ENCODE results near the gene D2HGDH. TPM values are rescaled to one million over a fixed set of nuclear protein-coding genes. Genes with fewer than 3 reads are reported as not detected.
"Not testable (repeated sequence)": the region's sequence is repeated elsewhere in the genome, so short reads cannot be mapped to it uniquely, and the experiment has no call there.

D2HGDH gene
- total RNA-seq, 1 experiment from 2014 or later, result 53.3 TPM

DNA sequence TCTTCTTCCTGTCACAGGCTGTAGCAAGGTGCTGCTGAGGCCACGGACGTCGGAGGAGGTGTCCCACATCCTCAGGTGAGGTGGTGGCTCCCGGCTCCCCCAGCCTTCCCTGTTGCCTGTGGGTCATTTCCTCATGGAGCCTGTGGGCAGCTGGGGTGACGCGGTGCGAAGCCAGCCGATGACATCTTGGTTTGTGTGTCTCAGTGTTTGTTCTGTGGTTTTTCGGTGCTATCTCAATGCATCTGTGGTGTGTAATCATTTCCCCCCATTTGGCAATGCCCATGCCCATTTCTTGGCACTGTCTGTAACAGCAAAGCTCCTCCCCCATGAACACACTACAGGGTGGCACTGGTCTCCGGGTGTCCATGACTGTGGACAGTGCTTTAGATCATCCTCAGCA is 6.6 kb downstream of the D2HGDH start:
- no peak overlapping the region for H3K27ac Mint-ChIP-seq (ENCODE audit: unreplicated experiment)
- H3K4me1 Mint-ChIP-seq (ENCODE audit: low read depth, unreplicated experiment), result no peaks in the 10 kb centered on the region
- H3K9me3 Mint-ChIP-seq (ENCODE audit: low read depth, unreplicated experiment), result peaks cover 2% of the 10 kb centered on the region
- no peaks in the 10 kb centered on the region for H3K27me3 Mint-ChIP-seq (ENCODE audit: unreplicated experiment)
- BruUV-seq (replicated peaks), result no TSS peak
- CTCF ChIA-PET, result no interaction called here
- no peak overlapping the region for H3K4me3 Mint-ChIP-seq (ENCODE audit: low read depth, unreplicated experiment)
- H3K36me3 Mint-ChIP-seq (ENCODE audit: insufficient read depth, unreplicated experiment), result peaks cover 28% of the 10 kb centered on the region
- no peak for DNase-seq
- intact Hi-C loops (cut with micrococcal nuclease; ENCODE audit: unreplicated experiment), result no loop called here
- TF ChIP-seq, protein P1, sequence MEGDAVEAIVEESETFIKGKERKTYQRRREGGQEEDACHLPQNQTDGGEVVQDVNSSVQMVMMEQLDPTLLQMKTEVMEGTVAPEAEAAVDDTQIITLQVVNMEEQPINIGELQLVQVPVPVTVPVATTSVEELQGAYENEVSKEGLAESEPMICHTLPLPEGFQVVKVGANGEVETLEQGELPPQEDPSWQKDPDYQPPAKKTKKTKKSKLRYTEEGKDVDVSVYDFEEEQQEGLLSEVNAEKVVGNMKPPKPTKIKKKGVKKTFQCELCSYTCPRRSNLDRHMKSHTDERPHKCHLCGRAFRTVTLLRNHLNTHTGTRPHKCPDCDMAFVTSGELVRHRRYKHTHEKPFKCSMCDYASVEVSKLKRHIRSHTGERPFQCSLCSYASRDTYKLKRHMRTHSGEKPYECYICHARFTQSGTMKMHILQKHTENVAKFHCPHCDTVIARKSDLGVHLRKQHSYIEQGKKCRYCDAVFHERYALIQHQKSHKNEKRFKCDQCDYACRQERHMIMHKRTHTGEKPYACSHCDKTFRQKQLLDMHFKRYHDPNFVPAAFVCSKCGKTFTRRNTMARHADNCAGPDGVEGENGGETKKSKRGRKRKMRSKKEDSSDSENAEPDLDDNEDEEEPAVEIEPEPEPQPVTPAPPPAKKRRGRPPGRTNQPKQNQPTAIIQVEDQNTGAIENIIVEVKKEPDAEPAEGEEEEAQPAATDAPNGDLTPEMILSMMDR (IDR thresholded peaks at IDR 0.05; ENCODE audit: unreplicated experiment), result no peak

DNA sequence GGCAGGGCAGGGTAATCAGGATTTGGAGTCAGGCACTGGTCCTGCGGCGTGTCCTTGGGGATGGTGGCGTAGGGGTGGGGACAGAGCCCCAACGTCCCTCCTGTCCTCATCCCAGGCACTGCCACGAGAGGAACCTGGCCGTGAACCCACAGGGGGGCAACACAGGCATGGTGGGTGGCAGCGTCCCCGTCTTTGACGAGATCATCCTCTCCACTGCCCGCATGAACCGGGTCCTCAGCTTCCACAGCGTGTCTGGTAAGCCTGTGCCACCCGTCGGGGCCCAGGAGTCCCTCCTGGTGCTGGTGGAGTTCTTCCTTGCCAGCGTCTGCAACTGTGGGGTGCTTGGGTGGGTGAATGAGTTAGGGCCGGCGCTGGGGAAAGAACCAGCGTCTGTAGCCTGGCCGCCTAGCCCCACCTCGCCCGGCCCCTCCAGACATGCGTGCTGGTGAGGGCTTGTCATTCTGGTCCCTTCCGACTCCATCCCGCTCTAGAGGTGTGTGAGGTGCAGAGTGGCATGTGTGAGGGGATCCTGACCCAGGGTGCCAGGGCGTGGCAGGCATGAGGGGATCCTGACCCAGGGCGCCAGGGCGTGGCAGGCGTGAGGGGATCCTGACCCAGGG is 8.0 kb downstream of the D2HGDH start:
- TF ChIP-seq, protein P1 (IDR thresholded peaks at IDR 0.05; ENCODE audit: unreplicated experiment), result no peak
- H3K9me3 Mint-ChIP-seq (ENCODE audit: low read depth, unreplicated experiment), result peaks cover 4% of the 10 kb centered on the region
- no peak overlapping the region for H3K27ac Mint-ChIP-seq (ENCODE audit: unreplicated experiment)
- H3K27me3 Mint-ChIP-seq (ENCODE audit: unreplicated experiment), result no peaks in the 10 kb centered on the region
- H3K36me3 Mint-ChIP-seq (ENCODE audit: insufficient read depth, unreplicated experiment), result peaks cover 18% of the 10 kb centered on the region
- no peak for DNase-seq
- BruUV-seq (replicated peaks), result no TSS peak
- H3K4me3 Mint-ChIP-seq (ENCODE audit: low read depth, unreplicated experiment), result no peak overlapping the region
- CTCF ChIA-PET, result no interaction called here
- H3K4me1 Mint-ChIP-seq (ENCODE audit: low read depth, unreplicated experiment), result no peaks in the 10 kb centered on the region
- intact Hi-C loops (cut with micrococcal nuclease; ENCODE audit: unreplicated experiment), result no loop called here

DNA sequence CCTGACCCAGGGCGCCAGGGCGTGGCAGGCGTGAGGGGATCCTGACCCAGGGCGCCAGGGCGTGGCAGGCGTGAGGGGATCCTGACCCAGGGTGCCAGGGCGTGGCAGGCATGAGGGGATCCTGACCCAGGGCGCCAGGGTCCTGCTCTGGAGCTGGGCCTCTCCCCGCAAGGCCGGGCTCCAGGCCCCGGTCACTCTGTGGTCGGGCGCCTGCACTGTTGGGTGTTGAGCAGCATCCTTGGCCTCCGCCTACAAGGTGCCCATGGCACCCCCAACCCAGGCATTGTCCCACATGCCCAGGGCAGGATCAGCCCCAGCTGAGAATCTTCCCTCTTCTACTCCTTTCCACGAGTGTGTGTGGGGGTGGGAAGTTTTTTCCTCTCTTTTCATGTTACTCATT is 8.6 kb downstream of the D2HGDH start:
- BruUV-seq (replicated peaks); H3K27me3 Mint-ChIP-seq (ENCODE audit: unreplicated experiment); intact Hi-C loops (cut with micrococcal nuclease; ENCODE audit: unreplicated experiment); CTCF ChIA-PET; DNase-seq; H3K4me3 Mint-ChIP-seq (ENCODE audit: low read depth, unreplicated experiment); H3K4me1 Mint-ChIP-seq (ENCODE audit: low read depth, unreplicated experiment); H3K27ac Mint-ChIP-seq (ENCODE audit: unreplicated experiment); H3K9me3 Mint-ChIP-seq (ENCODE audit: low read depth, unreplicated experiment): not testable (repeated sequence)
- peaks cover 14% of the 10 kb centered on the region for H3K36me3 Mint-ChIP-seq (ENCODE audit: insufficient read depth, unreplicated experiment)

DNA sequence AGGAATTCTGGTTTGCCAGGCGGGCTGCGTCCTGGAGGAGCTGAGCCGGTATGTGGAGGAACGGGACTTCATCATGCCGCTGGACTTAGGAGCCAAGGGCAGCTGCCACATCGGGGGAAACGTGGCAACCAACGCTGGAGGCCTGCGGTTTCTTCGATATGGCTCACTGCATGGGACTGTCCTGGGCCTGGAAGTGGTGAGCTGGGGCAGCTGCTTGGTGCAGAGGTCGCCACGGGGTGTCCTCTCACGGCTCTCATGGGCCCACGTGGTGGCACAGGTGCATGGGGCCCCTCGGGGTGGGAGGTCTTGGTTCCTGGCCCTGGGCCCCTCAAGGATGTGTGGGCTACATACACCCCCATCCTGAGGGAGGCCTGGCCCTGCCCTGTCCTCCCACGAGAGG is 9.2 kb downstream of the D2HGDH start:
- DNase-seq, result no peak
- H3K36me3 Mint-ChIP-seq (ENCODE audit: insufficient read depth, unreplicated experiment), result peaks cover 14% of the 10 kb centered on the region
- TF ChIP-seq, protein P1 (IDR thresholded peaks at IDR 0.05; ENCODE audit: unreplicated experiment), result no peak
- H3K4me1 Mint-ChIP-seq (ENCODE audit: low read depth, unreplicated experiment), result no peaks in the 10 kb centered on the region
- H3K27ac Mint-ChIP-seq (ENCODE audit: unreplicated experiment), result no peak overlapping the region
- CTCF ChIA-PET, result no interaction called here
- no TSS peak for BruUV-seq (replicated peaks)
- H3K4me3 Mint-ChIP-seq (ENCODE audit: low read depth, unreplicated experiment), result no peak overlapping the region
- H3K9me3 Mint-ChIP-seq (ENCODE audit: low read depth, unreplicated experiment), result peaks cover 4% of the 10 kb centered on the region
- H3K27me3 Mint-ChIP-seq (ENCODE audit: unreplicated experiment), result no peaks in the 10 kb centered on the region
- intact Hi-C loops (cut with micrococcal nuclease; ENCODE audit: unreplicated experiment), result no loop called here

DNA sequence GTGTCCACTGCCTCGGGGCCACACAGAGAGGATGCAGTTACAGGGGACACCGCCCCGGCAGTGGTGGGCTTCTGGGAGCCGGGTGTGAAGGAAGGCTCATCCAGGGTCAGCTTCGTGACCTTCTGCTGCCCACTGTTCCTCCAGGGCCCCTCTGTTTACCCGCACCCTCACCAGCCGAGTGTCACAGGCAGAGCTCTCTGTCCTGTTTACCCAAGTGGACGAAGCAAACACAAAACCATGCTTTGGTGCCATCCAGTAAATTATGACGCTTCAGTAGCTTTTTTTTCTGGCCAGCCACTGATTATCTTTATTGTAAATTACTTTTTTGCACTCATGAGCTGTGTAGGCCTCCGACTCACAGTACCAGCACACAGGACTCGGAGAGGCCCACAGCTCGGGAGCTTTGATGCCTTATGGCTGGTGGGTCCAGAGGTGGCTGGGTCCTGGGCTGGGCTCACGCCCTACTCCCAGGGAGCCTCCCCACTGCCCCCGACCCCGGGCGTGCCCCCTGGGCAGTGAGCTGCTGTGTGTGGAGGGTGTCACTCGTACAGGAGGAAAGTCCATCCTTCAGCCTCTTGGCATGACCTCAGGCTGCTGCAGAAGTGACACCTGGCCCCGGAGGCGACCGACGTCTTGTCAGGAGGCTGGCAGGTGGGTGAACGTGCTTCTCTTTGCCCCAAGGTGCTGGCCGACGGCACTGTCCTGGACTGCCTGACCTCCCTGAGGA is 9.8 kb downstream of the D2HGDH start:
- intact Hi-C loops (cut with micrococcal nuclease; ENCODE audit: unreplicated experiment), result no loop called here
- Mint-ChIP-seq H3K9me3 (ENCODE audit: low read depth, unreplicated experiment) (peaks cover 4% of the 10 kb centered on the region), H3K4me3 (ENCODE audit: low read depth, unreplicated experiment) (no peak overlapping the region), H3K4me1 (ENCODE audit: low read depth, unreplicated experiment) (no peaks in the 10 kb centered on the region), H3K27me3 (ENCODE audit: unreplicated experiment) (no peaks in the 10 kb centered on the region), H3K27ac (ENCODE audit: unreplicated experiment) (no peak overlapping the region), H3K36me3 (ENCODE audit: insufficient read depth, unreplicated experiment) (peaks cover 19% of the 10 kb centered on the region)
- CTCF ChIA-PET, result no interaction called here
- DNase-seq, result no peak
- BruUV-seq (replicated peaks), result no TSS peak
- TF ChIP-seq, protein P1 (IDR thresholded peaks at IDR 0.05; ENCODE audit: unreplicated experiment), result no peak
